ENCODE results near the gene STKLD1.

The STKLD1 gene

DNA sequence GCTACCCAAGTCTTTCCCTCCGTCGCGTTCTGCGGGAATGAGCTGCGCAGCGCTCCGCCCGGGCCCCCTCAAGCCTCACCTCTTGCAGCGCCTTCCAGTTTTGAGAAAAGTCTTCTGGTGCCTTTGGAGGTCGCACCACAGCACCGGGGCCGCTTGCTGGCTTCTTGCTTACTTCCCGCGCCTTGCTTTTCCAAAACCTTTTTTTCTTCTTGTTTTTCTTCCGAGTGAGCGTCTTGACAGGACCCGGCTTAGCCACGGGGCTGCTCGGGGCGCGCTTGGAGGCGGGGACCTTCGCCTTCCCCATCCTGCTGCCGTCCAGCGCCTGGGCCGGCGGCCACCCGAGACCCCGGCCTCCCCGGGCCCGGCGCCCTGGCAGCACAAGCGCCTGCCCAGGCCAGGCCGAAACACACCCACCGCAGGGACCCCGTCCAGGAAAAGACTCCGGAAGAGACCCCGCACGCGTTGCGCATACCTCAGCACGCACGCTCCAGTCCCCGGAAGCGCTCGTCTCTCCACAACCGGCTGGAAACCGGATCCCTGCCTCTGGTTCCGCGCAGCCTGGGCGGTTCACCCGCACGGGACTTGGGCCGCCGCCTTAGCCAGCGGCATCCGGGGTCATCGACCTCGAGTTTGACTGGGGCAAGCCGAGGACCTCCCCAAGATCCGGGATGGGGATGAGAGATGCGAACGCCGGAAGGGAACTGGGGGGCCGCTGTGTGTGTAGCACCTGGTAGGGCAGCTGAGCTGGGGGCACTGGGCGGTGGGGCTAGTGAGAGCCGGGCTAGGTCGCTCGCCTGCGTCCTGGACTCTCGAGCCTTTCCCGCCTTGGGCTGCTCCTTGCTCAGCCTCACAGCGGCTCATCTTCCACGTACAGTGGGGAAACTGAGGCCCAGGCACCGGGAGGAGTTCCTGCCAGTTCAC lies 41.6 kb downstream of the STKLD1 start, which contains the start of gene REXO4:
Gene REXO4, minus strand, starts transcription at position 470 of the 921 bp plus-strand sequence. Its CDS starts 166 bp downstream, at position 304.
- Histone ChIP-seq H3K4me2 (ENCODE audit: low read length) (peak within 1 kb of the TSS; percentile 68), H3K9ac (peak within 1 kb of the TSS; percentile 28), H2AFZ (peak within 1 kb of the TSS; percentile 95), H3K4me3 (ENCODE audit: low read depth, low read length) (peak within 1 kb of the TSS; percentile 81), H3K9me3 (ENCODE audit: control insufficient read depth, low read length) (no peaks in the 10 kb centered on the region), H3K4me1 (peaks cover 2% of the 10 kb centered on the region), H3K27me3 (ENCODE audit: control insufficient read depth, insufficient read depth, low read length) (no peaks in the 10 kb centered on the region), H3K79me2 (no peaks in the 10 kb centered on the region), H3K27ac (peak within 1 kb of the TSS; percentile 72), H3K36me3 (ENCODE audit: control insufficient read depth, insufficient read depth, low read length) (no peaks in the 10 kb centered on the region)
- TF ChIP-seq, protein P1, sequence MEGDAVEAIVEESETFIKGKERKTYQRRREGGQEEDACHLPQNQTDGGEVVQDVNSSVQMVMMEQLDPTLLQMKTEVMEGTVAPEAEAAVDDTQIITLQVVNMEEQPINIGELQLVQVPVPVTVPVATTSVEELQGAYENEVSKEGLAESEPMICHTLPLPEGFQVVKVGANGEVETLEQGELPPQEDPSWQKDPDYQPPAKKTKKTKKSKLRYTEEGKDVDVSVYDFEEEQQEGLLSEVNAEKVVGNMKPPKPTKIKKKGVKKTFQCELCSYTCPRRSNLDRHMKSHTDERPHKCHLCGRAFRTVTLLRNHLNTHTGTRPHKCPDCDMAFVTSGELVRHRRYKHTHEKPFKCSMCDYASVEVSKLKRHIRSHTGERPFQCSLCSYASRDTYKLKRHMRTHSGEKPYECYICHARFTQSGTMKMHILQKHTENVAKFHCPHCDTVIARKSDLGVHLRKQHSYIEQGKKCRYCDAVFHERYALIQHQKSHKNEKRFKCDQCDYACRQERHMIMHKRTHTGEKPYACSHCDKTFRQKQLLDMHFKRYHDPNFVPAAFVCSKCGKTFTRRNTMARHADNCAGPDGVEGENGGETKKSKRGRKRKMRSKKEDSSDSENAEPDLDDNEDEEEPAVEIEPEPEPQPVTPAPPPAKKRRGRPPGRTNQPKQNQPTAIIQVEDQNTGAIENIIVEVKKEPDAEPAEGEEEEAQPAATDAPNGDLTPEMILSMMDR (IDR thresholded peaks at IDR 0.05), result no peak

DNA sequence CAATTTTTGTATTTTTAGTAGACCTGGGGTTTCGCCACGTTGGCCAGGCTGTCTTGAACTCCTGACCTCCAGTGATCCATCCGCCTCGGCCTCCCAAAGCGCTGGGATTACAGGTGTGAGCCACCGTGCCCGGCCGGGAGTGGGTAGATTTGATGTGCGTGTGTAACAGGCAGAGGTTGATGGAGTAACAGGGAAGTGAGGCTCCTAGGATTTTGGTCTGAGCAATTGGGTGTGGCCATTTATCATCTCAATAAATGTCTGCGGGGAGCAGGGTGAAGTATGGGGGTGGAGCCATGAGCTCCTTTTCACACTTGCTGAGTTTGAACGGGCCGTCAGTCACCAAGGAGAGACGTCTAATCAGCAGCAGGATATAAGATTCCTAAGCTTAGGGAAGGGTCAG lies 42.8 kb downstream of the STKLD1 start:
- Histone ChIP-seq H3K79me2 (no peaks in the 10 kb centered on the region), H3K27ac (no peak overlapping the region), H3K9ac (no peak overlapping the region), H3K4me2 (ENCODE audit: low read length) (no peak overlapping the region), H3K36me3 (ENCODE audit: control insufficient read depth, insufficient read depth, low read length) (no peaks in the 10 kb centered on the region), H3K4me1 (peaks cover 2% of the 10 kb centered on the region), H3K4me3 (ENCODE audit: low read depth, low read length) (no peak overlapping the region), H3K27me3 (ENCODE audit: control insufficient read depth, insufficient read depth, low read length) (no peaks in the 10 kb centered on the region), H3K9me3 (ENCODE audit: control insufficient read depth, low read length) (no peaks in the 10 kb centered on the region), H2AFZ (no peak overlapping the region)
- TF ChIP-seq, protein P1 (IDR thresholded peaks at IDR 0.05), result no peak

DNA sequence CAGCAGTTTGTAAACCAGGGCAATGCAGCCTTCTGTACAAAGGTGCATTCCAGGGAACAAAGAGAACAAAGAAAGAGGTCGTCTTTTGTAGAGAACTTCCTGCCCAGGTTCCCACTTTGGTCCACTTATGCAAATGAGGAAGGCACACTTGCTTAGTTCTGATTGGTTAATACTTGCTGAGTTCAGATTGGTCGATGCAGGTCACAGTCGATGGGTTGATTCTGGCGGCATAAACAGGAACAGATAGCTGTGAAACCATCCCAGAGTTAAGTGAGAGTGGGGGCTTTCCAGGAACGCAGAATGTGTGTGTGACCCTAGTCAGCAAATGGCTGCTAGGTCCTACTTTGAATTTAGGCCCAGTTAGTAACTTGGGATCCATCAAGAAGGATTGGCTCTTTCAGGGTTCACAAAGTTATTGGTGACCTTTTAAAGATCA lies 44.2 kb downstream of the STKLD1 start:
- H3K4me1 ChIP-seq, result peaks cover 2% of the 10 kb centered on the region
- no peak overlapping the region for H2AFZ ChIP-seq
- TF ChIP-seq, protein P1 (IDR thresholded peaks at IDR 0.05), result no peak

DNA sequence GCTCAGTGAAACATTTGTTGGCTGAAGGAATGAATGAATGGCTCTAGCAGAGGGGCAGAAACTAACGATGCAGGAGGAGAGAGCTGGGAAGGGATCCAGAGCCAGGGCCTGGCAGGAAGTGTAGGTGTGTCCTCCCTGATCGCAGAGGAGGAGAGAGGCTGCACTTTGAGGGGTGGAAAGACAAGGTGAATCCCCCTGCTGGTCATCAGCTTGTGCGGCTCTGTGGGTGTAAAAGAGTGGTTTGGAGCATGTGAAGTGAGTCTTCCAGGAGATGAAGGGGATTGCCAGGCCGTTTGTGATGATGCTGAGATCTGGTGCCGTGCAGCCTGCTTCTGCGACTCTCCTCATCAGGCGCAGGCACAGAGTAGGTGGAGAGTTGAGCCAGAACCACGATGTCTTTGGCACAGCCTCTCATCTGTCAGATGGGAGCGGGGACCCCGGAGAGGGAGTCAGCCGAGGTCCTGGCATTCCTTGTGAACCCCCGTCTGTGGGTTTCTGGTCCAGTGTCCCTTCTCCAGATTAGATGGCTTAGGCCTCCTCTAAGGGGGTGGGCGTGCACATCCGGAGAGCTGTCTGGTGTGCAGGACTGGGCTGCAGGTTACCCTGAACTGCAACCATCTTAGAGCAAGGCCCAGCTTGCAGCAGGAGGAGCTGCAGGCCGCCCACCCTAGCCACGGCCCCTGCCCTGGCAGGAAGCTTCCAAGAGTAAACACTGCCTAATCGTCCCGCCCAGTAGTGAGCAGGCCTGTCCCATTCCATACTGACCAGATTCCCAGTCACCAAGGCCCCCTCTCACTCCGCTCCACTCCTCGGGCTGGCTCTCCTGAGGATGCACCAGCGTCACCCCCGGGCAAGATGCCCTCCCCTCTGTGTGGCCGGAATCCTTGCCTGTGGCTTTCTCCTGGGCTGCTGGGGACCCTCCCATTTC lies 45.7 kb downstream of the STKLD1 start, which contains the start of gene ADAMTS13:
Gene ADAMTS13, plus strand, starts transcription at position 753 of the 928 bp plus-strand sequence. Its CDS starts 77 bp downstream, at position 830.
- no peaks in the 10 kb centered on the region for H3K9me3 ChIP-seq (ENCODE audit: control insufficient read depth, low read length)
- TF ChIP-seq, protein P1 (IDR thresholded peaks at IDR 0.05), result no peak
- no peak within 1 kb of the TSS for H3K27ac ChIP-seq
- no peak within 1 kb of the TSS for H3K4me2 ChIP-seq (ENCODE audit: low read length)
- H2AFZ ChIP-seq, result no peak within 1 kb of the TSS
- no peaks in the 10 kb centered on the region for H3K79me2 ChIP-seq
- no peaks in the 10 kb centered on the region for H3K27me3 ChIP-seq (ENCODE audit: control insufficient read depth, insufficient read depth, low read length)
- no peak within 1 kb of the TSS for H3K4me3 ChIP-seq (ENCODE audit: low read depth, low read length)
- H3K9ac ChIP-seq, result no peak within 1 kb of the TSS
- no peaks in the 10 kb centered on the region for H3K4me1 ChIP-seq
- no peaks in the 10 kb centered on the region for H3K36me3 ChIP-seq (ENCODE audit: control insufficient read depth, insufficient read depth, low read length)

More for the DNA sequence above, 44.2 kb downstream of the STKLD1 start:
- Histone ChIP-seq H3K9ac (no peak overlapping the region), H3K9me3 (ENCODE audit: control insufficient read depth, low read length) (no peaks in the 10 kb centered on the region), H3K4me3 (ENCODE audit: low read depth, low read length) (no peak overlapping the region), H3K27me3 (ENCODE audit: control insufficient read depth, insufficient read depth, low read length) (no peaks in the 10 kb centered on the region), H3K27ac (no peak overlapping the region), H3K79me2 (no peaks in the 10 kb centered on the region), H3K4me2 (ENCODE audit: low read length) (no peak overlapping the region), H3K36me3 (ENCODE audit: control insufficient read depth, insufficient read depth, low read length) (no peaks in the 10 kb centered on the region)
